PC-9 (cell line): ENCODE data around the gene ABCA7.

ENCODE experiments used
- EZH2 ChIP-seq: fragments of 200-600 bp; sonication (generic); IDR thresholded peaks from 2 replicates; pipeline ENCODE4 v1.8.0; 2017; ENCODE audit warnings: antibody characterized with exemption, low read depth
- TF ChIP-seq, protein P1 (sequence below): fragments of 200-600 bp; sonication (generic); conservative IDR thresholded peaks from 2 replicates; pipeline ENCODE4 v1.6.1; 2017; ENCODE audit warnings: mixed run types, antibody characterized with exemption, mild to moderate bottlenecking, moderate library complexity

DNA sequence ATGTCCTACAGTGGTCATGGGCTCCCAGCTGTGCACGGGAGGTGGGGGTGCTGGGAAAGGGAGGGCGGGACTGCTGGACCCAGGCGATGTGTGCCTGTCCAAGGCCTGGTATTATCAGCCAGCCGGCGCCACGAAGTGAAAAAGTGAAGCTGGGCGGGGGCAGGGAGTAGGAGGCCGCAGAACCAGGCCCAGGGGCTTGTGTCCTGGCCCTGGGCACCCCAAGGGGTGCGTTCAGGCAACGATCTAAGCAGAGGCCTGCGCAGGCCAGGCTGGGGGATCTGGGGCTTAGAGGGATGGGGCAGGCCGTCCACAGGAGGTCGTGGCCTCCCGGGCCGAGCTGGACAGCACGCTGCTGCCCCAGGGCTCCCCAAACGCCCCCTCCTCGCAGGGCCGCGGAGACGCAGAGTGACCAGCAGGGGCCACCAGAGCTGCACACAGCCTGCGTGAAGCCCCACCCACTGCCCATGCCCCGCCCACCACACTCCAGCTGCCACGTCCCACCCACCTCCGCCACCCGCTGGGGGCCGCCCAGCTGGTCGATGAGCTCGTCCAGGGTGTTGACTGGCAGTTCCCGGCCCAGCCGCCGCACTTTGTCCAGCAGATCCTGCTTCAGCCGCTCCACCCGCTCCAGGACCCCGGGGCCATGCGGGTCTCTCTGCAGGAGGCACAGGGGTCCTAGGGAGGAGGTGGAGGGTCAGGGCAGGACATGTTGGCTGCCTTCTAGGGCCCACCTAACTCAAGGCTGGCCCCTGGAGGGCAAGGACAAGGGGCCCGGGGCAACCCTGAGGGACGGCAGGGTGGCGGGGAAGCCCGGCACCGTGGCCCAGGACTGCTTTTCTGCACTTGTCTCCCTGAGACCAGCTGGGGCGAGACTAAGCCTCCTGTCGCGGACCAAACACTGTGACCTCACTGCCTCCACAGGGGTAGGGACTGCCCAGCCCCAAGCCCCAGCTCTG, 73.4 kb downstream of the ABCA7 start:
- TF ChIP-seq, protein P1, sequence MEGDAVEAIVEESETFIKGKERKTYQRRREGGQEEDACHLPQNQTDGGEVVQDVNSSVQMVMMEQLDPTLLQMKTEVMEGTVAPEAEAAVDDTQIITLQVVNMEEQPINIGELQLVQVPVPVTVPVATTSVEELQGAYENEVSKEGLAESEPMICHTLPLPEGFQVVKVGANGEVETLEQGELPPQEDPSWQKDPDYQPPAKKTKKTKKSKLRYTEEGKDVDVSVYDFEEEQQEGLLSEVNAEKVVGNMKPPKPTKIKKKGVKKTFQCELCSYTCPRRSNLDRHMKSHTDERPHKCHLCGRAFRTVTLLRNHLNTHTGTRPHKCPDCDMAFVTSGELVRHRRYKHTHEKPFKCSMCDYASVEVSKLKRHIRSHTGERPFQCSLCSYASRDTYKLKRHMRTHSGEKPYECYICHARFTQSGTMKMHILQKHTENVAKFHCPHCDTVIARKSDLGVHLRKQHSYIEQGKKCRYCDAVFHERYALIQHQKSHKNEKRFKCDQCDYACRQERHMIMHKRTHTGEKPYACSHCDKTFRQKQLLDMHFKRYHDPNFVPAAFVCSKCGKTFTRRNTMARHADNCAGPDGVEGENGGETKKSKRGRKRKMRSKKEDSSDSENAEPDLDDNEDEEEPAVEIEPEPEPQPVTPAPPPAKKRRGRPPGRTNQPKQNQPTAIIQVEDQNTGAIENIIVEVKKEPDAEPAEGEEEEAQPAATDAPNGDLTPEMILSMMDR = peak; percentile 82
- TF ChIP-seq EZH2 = no peak
